ENCODE results near the gene ZFYVE9.

ZFYVE9 gene

DNA sequence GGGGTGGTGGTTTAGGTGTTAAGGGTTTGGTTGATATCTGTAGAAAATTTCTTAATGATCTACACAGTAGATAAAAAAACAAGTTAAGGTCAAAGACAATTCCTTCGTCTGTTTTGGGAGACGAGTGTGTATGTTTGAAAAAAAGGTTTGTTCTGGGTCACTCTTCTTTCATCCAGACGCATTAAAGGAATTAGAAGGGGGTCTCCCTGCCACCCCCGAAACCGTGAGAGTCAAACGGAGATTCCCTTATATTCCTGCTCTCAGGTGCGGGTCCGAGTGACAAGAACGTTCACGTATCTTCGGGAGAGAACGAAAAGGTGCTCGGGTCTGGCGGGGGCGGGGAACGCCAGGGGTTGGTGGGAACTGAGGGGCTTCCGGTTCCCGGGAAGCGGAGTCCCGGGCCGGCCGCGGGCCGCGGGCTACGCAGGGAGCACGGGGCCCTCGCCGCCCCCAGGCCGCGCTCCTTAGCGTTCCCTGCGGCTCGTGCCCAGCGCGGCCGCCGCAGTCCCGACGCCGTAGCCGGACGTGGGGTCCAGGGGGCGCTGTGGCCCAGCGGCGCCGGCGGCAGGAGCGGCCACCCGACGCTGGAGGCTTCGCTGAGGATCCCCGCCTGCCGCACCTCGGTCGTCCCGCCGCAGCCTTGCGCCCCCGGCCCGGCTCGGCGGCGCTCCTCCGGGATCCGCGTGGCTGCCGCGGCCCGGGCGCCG, at the start of gene ZFYVE9 (continued):
- peak; percentile 73 for TF ChIP-seq ZBTB26 (tag by site-specific recombination; optimal IDR thresholded peaks at IDR 0.05)
- no peak for TF ChIP-seq ZNF704 (tag by site-specific recombination; IDR thresholded peaks at IDR 0.05)
- no peak for TF ChIP-seq ZNF629 (tag by site-specific recombination; IDR thresholded peaks at IDR 0.05)
- TF ChIP-seq, protein P1, sequence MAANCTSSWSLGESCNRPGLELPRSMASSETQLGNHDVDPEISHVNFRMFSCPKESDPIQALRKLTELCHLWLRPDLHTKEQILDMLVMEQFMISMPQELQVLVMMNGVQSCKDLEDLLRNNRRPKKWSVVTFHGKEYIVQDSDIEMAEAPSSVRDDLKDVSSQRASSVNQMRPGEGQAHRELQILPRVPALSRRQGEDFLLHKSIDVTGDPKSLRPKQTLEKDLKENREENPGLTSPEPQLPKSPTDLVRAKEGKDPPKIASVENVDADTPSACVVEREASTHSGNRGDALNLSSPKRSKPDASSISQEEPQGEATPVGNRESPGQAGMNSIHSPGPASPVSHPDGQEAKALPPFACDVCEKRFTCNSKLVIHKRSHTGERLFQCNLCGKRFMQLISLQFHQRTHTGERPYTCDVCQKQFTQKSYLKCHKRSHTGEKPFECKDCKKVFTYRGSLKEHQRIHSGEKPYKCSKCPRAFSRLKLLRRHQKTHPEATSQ (tag by site-specific recombination; IDR thresholded peaks at IDR 0.05): no peak
- TF ChIP-seq ZNF670 (tag by site-specific recombination; IDR thresholded peaks at IDR 0.05; ENCODE audit: low read depth): no peak
- no peak for TF ChIP-seq ZNF239 (tag by site-specific recombination; IDR thresholded peaks at IDR 0.05)
- no peak for TF ChIP-seq SALL2 (tag by site-specific recombination; IDR thresholded peaks at IDR 0.05; ENCODE audit: borderline replicate concordance)
- TF ChIP-seq ZBTB17 (tag by site-specific recombination; IDR thresholded peaks at IDR 0.05): no peak
- TF ChIP-seq BCL11A (tag by site-specific recombination; IDR thresholded peaks at IDR 0.05; ENCODE audit: low read depth): no peak
- no peak for TF ChIP-seq ZFP41 (tag by site-specific recombination; IDR thresholded peaks at IDR 0.05; ENCODE audit: borderline replicate concordance)
- no peak for TF ChIP-seq ZNF211 (tag by site-specific recombination; IDR thresholded peaks at IDR 0.05; ENCODE audit: low read depth)
- TF ChIP-seq ELK4 (IDR thresholded peaks at IDR 0.05; ENCODE audit: borderline replicate concordance, low read depth, low read length): no peak
- TF ChIP-seq ZNF404 (tag by site-specific recombination; IDR thresholded peaks at IDR 0.05): no peak
- TF ChIP-seq HOXD13 (CRISPR knock-in tag; IDR thresholded peaks at IDR 0.05; ENCODE audit: borderline replicate concordance): no peak
- no peak for TF ChIP-seq ZNF473 (tag by site-specific recombination; IDR thresholded peaks at IDR 0.05)
- no peak for TF ChIP-seq ZBTB7A (tag by site-specific recombination; IDR thresholded peaks at IDR 0.05; ENCODE audit: low read depth)
- TF ChIP-seq ZNF660 (tag by site-specific recombination; IDR thresholded peaks at IDR 0.05): peak; percentile 97
- no peak for TF ChIP-seq ZNF138 (tag by site-specific recombination; IDR thresholded peaks at IDR 0.05; ENCODE audit: borderline replicate concordance)
- no peak for TF ChIP-seq ZFP3 (tag by site-specific recombination; IDR thresholded peaks at IDR 0.05; ENCODE audit: low read depth)
- TF ChIP-seq ZNF76 (tag by site-specific recombination; IDR thresholded peaks at IDR 0.05; ENCODE audit: borderline replicate concordance, low read depth): peak; percentile 67; the same call in 1 of the 2 replicates
- TF ChIP-seq ZNF707 (tag by site-specific recombination; IDR thresholded peaks at IDR 0.05): no peak
- TF ChIP-seq ZNF560 (tag by site-specific recombination; IDR thresholded peaks at IDR 0.05; ENCODE audit: borderline replicate concordance): no peak
- no peak for TF ChIP-seq ZNF521 (tag by site-specific recombination; IDR thresholded peaks at IDR 0.05)
- no peak for TF ChIP-seq ZNF530 (tag by site-specific recombination; IDR thresholded peaks at IDR 0.05; ENCODE audit: low read depth)
- TF ChIP-seq ZBTB10 (tag by site-specific recombination; IDR thresholded peaks at IDR 0.05): 0 out of 2 replicates have a peak, but pooled peaks have one; percentile 45
- TF ChIP-seq ZNF133 (tag by site-specific recombination; IDR thresholded peaks at IDR 0.05): no peak
- TF ChIP-seq ZNF175 (tag by site-specific recombination; IDR thresholded peaks at IDR 0.05): no peak
- no peak for TF ChIP-seq ATF2 (tag by site-specific recombination; IDR thresholded peaks at IDR 0.05; ENCODE audit: low read depth)
- no peak; the same call in none of the 2 replicates for TF ChIP-seq ZNF335 (tag by site-specific recombination; conservative IDR thresholded peaks at IDR 0.05)
- TF ChIP-seq ZNF488 (tag by site-specific recombination; IDR thresholded peaks at IDR 0.05): no peak
- peak; percentile 59; the same call in 1 of the 2 replicates for TF ChIP-seq ZEB2 (tag by site-specific recombination; IDR thresholded peaks at IDR 0.05)

Data from HEK293 (cell line).